ENCODE data around the gene ZNF544.

Gene ZNF544

GRCh38 chr19:58228585-58229254, at the start of gene ZNF544:
Gene ZNF544 (plus strand): TSS chr19:58228914. CDS start chr19:58244024, 15,110 bp downstream.
- DNase-seq, result peak; percentile 42 to 43

- peak; percentile 62 to 63 for DNase-seq
Measured at GRCh38 chr19:58181902-58182576, 46.7 kb upstream of the ZNF544 start.

GRCh38 chr19:58182577-58182988, 46.1 kb upstream of the ZNF544 start:
- DNase-seq, result peak; percentile 77 to 89

- peak; percentile 91 to 95 for DNase-seq
Measured at GRCh38 chr19:58182989-58183816, 45.5 kb upstream of the ZNF544 start, which contains the start of gene ZNF274. Gene ZNF274 (plus strand): TSS chr19:58183061. CDS start chr19:58183966, 905 bp downstream.

GRCh38 chr19:58183817-58184215, 44.9 kb upstream of the ZNF544 start:
- DNase-seq, result no peak

- DNase-seq, result no peak
Measured at GRCh38 chr19:58196901-58197616, 31.7 kb upstream of the ZNF544 start.

- DNase-seq, result no peak
Measured at GRCh38 chr19:58203814-58204475, 24.8 kb upstream of the ZNF544 start.

GRCh38 chr19:58204566-58204965, 24.1 kb upstream of the ZNF544 start:
- no peak for DNase-seq

GRCh38 chr19:58209577-58209976, 19.1 kb upstream of the ZNF544 start:
- no peak for DNase-seq

GRCh38 chr19:58212336-58213074, 16.2 kb upstream of the ZNF544 start:
- no peak for DNase-seq

- no peak for DNase-seq
Measured at GRCh38 chr19:58213075-58213369, 15.7 kb upstream of the ZNF544 start.

- DNase-seq, result no peak
Measured at GRCh38 chr19:58217069-58217481, 11.6 kb upstream of the ZNF544 start.

- no peak for DNase-seq
Measured at GRCh38 chr19:58217607-58218391, 10.9 kb upstream of the ZNF544 start.

GRCh38 chr19:58218899-58219298, 9.8 kb upstream of the ZNF544 start:
- DNase-seq, result peak; percentile 13 to 32

- DNase-seq, result no peak
Measured at GRCh38 chr19:58227964-58228584, 640 bp upstream of the ZNF544 start.

- DNase-seq, result peak in 1 of 2 donors; percentile 13
Measured at GRCh38 chr19:58229255-58229639, 533 bp downstream of the ZNF544 start.

- no peak for DNase-seq
Measured at GRCh38 chr19:58237324-58237723, 8.6 kb downstream of the ZNF544 start.

- DNase-seq, result no peak
Measured at GRCh38 chr19:58243351-58243750, 14.6 kb downstream of the ZNF544 start.

GRCh38 chr19:58248886-58249285, 20.2 kb downstream of the ZNF544 start:
- DNase-seq, result no peak

- DNase-seq, result no peak
Measured at GRCh38 chr19:58252102-58252685, 23.5 kb downstream of the ZNF544 start.

Measured in activated CD4-positive, alpha-beta T cell treated with anti-CD3 and anti-CD28 coated beads for 4 hours (primary cell).